K562 (cell line): ENCODE results near the gene CMIP. TPM values are rescaled to one million over a fixed set of nuclear protein-coding genes. Genes with fewer than 3 reads are reported as not detected.
A peak's percentile ranks its signal among the peaks of the same experiment; 100 is the strongest.

Experiments
- ARID1B ChIP-seq: fragments of 450-650 bp; IDR thresholded peaks from 2 replicates; pipeline ENCODE4 v1.6.1; 2016; ENCODE audit warnings: antibody characterized with exemption, mild to moderate bottlenecking, inconsistent platforms
- BRD4 ChIP-seq: fragments of 200-600 bp; sonication (generic); IDR thresholded peaks from 2 replicates; pipeline ENCODE4 v1.6.1; 2017; ENCODE audit warnings: inconsistent platforms
- CBFA2T3 ChIP-seq: fragments of 450-650 bp; IDR thresholded peaks from 2 replicates; pipeline ENCODE4 v1.6.1; 2017
- CBX2 ChIP-seq: fragments of 200-600 bp; sonication (generic); IDR thresholded peaks from one replicate; pipeline ENCODE4 v1.6.1; 2012; ENCODE audit warnings: mild to moderate bottlenecking, low read length, inconsistent platforms; ENCODE audit not compliant: insufficient read depth, poor library complexity, severe bottlenecking
- CREBBP ChIP-seq: IDR thresholded peaks from one replicate; pipeline ENCODE4 v1.6.1; 2012; ENCODE audit warnings: low read depth, mild to moderate bottlenecking, control low read depth, inconsistent platforms, low read length
- E2F6 ChIP-seq, 2 experiments: IDR thresholded peaks; 2 replicates each; pipeline ENCODE4 v1.6.1; 2011; ENCODE audit warnings: borderline replicate concordance in 1 of 2, control low read depth in 1 of 2, low read depth in 1 of 2, low read length in 1 of 2, mild to moderate bottlenecking in 1 of 2, mixed read lengths in 1 of 2, moderate library complexity in 1 of 2; ENCODE audit not compliant: insufficient read depth in 1 of 2, insufficient read length in 1 of 2, poor library complexity in 1 of 2, severe bottlenecking in 1 of 2; ENCODE audit errors: extremely low read depth in 1 of 2
- FOXM1 ChIP-seq, 2 experiments: fragments of 450-650 bp in 1 of 2; sonication (generic) in 1 of 2; formaldehyde crosslinking in 1 of 2; IDR thresholded peaks; 2 replicates each; pipeline versions ENCODE4 v1.6.1 to v1.9.0; 2017 to 2022; ENCODE audit warnings: low read depth in 2 of 2, mild to moderate bottlenecking in 2 of 2, missing genetic modification reagents in 1 of 2, moderate library complexity in 1 of 2
- GABPB2 ChIP-seq: fragments of 250-450 bp; sonication (Bioruptor Pico); conservative IDR thresholded peaks from 2 replicates; pipeline ENCODE4 v1.5.1; 2021; ENCODE audit warnings: mild to moderate bottlenecking
- HMG20A ChIP-seq: fragments of 450-650 bp; formaldehyde crosslinking; conservative IDR thresholded peaks from 2 replicates; pipeline ENCODE4 v1.4.0; 2020; ENCODE audit warnings: mild to moderate bottlenecking, mixed read lengths
- HSF4 ChIP-seq: fragments of 250-450 bp; sonication (Bioruptor Pico); IDR thresholded peaks from 2 replicates; pipeline ENCODE4 v2.1.2; 2022; ENCODE audit warnings: mild to moderate bottlenecking, moderate library complexity, borderline replicate concordance
- JUN ChIP-seq, 2 experiments: sonication (generic) in 1 of 2; formaldehyde crosslinking in 1 of 2; IDR thresholded peaks; 2 replicates each; pipeline versions ENCODE4 v1.6.1 to v1.8.0; 2012 to 2022; ENCODE audit warnings: borderline replicate concordance in 2 of 2, mild to moderate bottlenecking in 2 of 2, improper control_type of control experiment in 1 of 2, low read depth in 1 of 2, low read length in 1 of 2, missing genetic modification reagents in 1 of 2
- KLF6 ChIP-seq: fragments of 250-450 bp; sonication (Bioruptor Pico); IDR thresholded peaks from 2 replicates; pipeline ENCODE4 v1.4.0; 2020; ENCODE audit warnings: mild to moderate bottlenecking, moderate library complexity, borderline replicate concordance
- NEUROD1 ChIP-seq: fragments of 150-350 bp; IDR thresholded peaks from 2 replicates; pipeline ENCODE4 v1.6.1; 2014; ENCODE audit warnings: borderline replicate concordance, low read length, low read depth; ENCODE audit not compliant: partially characterized antibody
- NONO ChIP-seq, 2 experiments: fragments of 200-400 bp in 1 of 2; fragments of 450-650 bp in 1 of 2; formaldehyde crosslinking in 1 of 2; IDR thresholded peaks; 2 replicates each; pipeline ENCODE4 v1.6.1; 2017; ENCODE audit warnings: low read depth in 2 of 2, mild to moderate bottlenecking in 2 of 2, moderate library complexity in 2 of 2, low read length in 1 of 2
- PHF21A ChIP-seq: fragments of 450-650 bp; IDR thresholded peaks from 2 replicates; pipeline ENCODE4 v1.6.1; 2017; ENCODE audit warnings: low read depth, borderline replicate concordance
- RAD21 ChIP-seq, 2 experiments: fragments of 250-450 bp in 1 of 2; fragments of 450-650 bp in 1 of 2; sonication (Bioruptor Pico) in 1 of 2; formaldehyde crosslinking in 1 of 2; IDR thresholded peaks in 1 of 2; conservative IDR thresholded peaks in 1 of 2; 2 replicates each; pipeline versions ENCODE4 v1.4.0 to v1.8.0; 2020 to 2022; ENCODE audit warnings: mild to moderate bottlenecking in 2 of 2, moderate library complexity in 1 of 2
- SMAD4 ChIP-seq: fragments of 250-450 bp; sonication (Bioruptor Pico); conservative IDR thresholded peaks from 2 replicates; pipeline ENCODE4 v1.8.0; 2021; ENCODE audit warnings: inconsistent platforms, mild to moderate bottlenecking, moderate library complexity
- TEAD2 ChIP-seq: fragments of 450-650 bp; IDR thresholded peaks from 2 replicates; pipeline ENCODE4 v1.6.1; 2016; ENCODE audit warnings: missing genetic modification characterization, control low read depth, missing compliant biosample characterization
- TOE1 ChIP-seq, 2 experiments: fragments of 450-650 bp in 1 of 2; sonication (generic) in 1 of 2; formaldehyde crosslinking in 1 of 2; IDR thresholded peaks; 2 replicates each; pipeline versions ENCODE4 v1.7.1 to v1.8.0; 2016 to 2022; ENCODE audit warnings: borderline replicate concordance in 2 of 2, mild to moderate bottlenecking in 2 of 2, antibody characterized with exemption in 1 of 2, inconsistent platforms in 1 of 2, low read depth in 1 of 2, missing genetic modification reagents in 1 of 2, moderate library complexity in 1 of 2
- ZBTB1 ChIP-seq: sonication (generic); formaldehyde crosslinking; IDR thresholded peaks from 2 replicates; pipeline ENCODE4 v1.8.1; 2023; ENCODE audit warnings: missing genetic modification reagents, low read depth, mild to moderate bottlenecking, borderline replicate concordance
- ZKSCAN8 ChIP-seq: fragments of 200-800 bp; sonication (Bioruptor generic); IDR thresholded peaks from 2 replicates; pipeline ENCODE4 v1.6.1; 2016; ENCODE audit warnings: missing genetic modification characterization, missing compliant biosample characterization
- ZNF41 ChIP-seq: fragments of 250-450 bp; sonication (Bioruptor Pico); conservative IDR thresholded peaks from 2 replicates; pipeline ENCODE4 v1.4.0; 2020; ENCODE audit warnings: mild to moderate bottlenecking
- ZNF717 ChIP-seq: fragments of 250-450 bp; sonication (Bioruptor Pico); IDR thresholded peaks from 2 replicates; pipeline ENCODE4 v1.5.0; 2021
- ZNF785 ChIP-seq: fragments of 250-450 bp; sonication (Bioruptor Pico); IDR thresholded peaks from 2 replicates; pipeline ENCODE4 v1.4.0; 2020; ENCODE audit warnings: mild to moderate bottlenecking
- polyA plus RNA-seq, 8 experiments: library from polyadenylated mRNA; depleted of rRNA in 4 of 8; stranded (reverse) in 5 of 8; unstranded in 3 of 8; fragments of >200 nt; fragmentation: Nextera tagmentation in 2 of 8; fragmentation: Illumina TruSeq in 1 of 8; extraction: Ambion mirVana in 2 of 8; extraction: Trizol in 1 of 8; gene quantifications; 2 replicates each; pipeline versions ENCODE4 v1.2.1 to v1.2.3, GENCODE V29; 2011 to 2014; ENCODE audit warnings: inconsistent platforms in 1 of 8, missing spikeins in 1 of 8
- total RNA-seq, 7 experiments: library from RNA; depleted of rRNA in 6 of 7; stranded (reverse); fragments of >200 nt in 6 of 7; fragmentation: Illumina TruSeq in 2 of 7; extraction: Trizol in 2 of 7; gene quantifications; 2 replicates each; pipeline versions ENCODE4 v1.2.1 to v1.2.3, GENCODE V29; 2011 to 2021; ENCODE audit warnings: low replicate concordance in 1 of 7
- TF ChIP-seq, protein P1 (sequence below): fragments of 250-450 bp; sonication (Bioruptor Pico); IDR thresholded peaks from 2 replicates; pipeline ENCODE4 v1.8.0; 2021; ENCODE audit warnings: borderline replicate concordance, mild to moderate bottlenecking, moderate library complexity; ENCODE audit not compliant: poor library complexity, severe bottlenecking

Gene CMIP
- total and polyA plus RNA-seq, 9 of the 15 experiments (the other 6 are each of a cell fraction or from before 2014, with no cell fraction given), result 0.94 to 82.5 (median 10.3) TPM

DNA sequence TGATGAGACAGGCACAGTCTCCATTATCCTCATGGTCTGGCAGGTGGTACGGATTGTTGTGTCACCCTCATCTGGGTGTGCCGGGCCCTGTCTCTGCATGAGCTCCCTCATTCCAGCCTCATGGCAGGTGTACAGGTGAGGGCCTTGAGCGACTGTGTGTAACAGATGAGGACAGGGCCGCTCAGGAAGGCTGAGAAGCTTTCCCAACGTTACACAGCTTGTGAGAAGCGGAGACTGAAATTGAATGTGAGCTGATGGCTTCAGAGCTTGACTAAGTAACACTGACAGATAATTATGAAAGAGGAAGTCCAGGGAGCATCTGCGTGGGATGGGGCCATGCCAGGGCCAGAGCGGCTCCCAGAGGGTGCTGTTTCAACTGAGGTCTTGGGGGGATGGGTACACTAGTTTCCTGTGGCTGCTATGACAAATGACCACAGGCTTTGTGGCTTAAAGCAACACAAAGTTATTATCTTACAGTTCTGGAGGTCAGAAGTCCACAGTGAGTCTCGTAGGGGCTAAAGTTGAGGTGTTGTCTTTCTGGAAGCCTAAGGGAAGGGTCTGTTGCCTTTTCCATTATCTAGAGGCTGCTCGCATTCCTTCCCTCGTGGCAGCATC lies 36.7 kb downstream of the CMIP start (continued):
- TF ChIP-seq ZNF41 (CRISPR knock-in tag) (0 out of 2 replicates have a peak, but pooled peaks have one; percentile 27), PHF21A (0 out of 2 replicates have a peak, but pooled peaks have one; percentile 41), TEAD2 (tag) (no peak), JUN (IDR thresholded peaks at IDR 0.05; ENCODE audit: borderline replicate concordance, low read depth, low read length) (peak; percentile 67; the same call in 1 of the 2 replicates), JUN (CRISPR knock-in tag; IDR thresholded peaks at IDR 0.05; ENCODE audit: borderline replicate concordance) (no peak), CREBBP (no peak), FOXM1 (IDR thresholded peaks at IDR 0.05; ENCODE audit: low read depth) (no peak), FOXM1 (CRISPR knock-in tag; IDR thresholded peaks at IDR 0.05; ENCODE audit: low read depth) (no peak), RAD21 (CRISPR knock-in tag; conservative IDR thresholded peaks at IDR 0.05 in 1 of 2, IDR thresholded peaks at IDR 0.05 in 1 of 2) (peak; percentile 64 to 69), GABPB2 (CRISPR knock-in tag) (no peak), HMG20A (CRISPR knock-in tag) (no peak), NEUROD1 (peak; percentile 54), NONO (IDR thresholded peaks at IDR 0.05; ENCODE audit: low read depth in 2 of 2, low read length in 1 of 2) (peak in 1 of 2 experiments; percentile 44; a peak in 1 of 4 replicates), BRD4 (no peak; the same call in 1 of the 2 replicates), ZNF717 (CRISPR knock-in tag) (no peak), HSF4 (CRISPR knock-in tag) (no peak), SMAD4 (CRISPR knock-in tag) (peak; percentile 93), CBX2 (no peak), CBFA2T3 (peak; percentile 63), ARID1B (peak; percentile 82), TOE1 (IDR thresholded peaks at IDR 0.05; ENCODE audit: borderline replicate concordance) (no peak), TOE1 (CRISPR knock-in tag; IDR thresholded peaks at IDR 0.05; ENCODE audit: borderline replicate concordance, low read depth) (no peak), KLF6 (CRISPR knock-in tag) (peak; percentile 85), ZNF785 (no peak), ZKSCAN8 (CRISPR knock-in tag) (no peak), E2F6 (IDR thresholded peaks at IDR 0.05; ENCODE audit: borderline replicate concordance in 1 of 2, extremely low read depth in 1 of 2, insufficient read depth in 1 of 2, insufficient read length in 1 of 2, low read depth in 1 of 2, low read length in 1 of 2, poor library complexity in 1 of 2, severe bottlenecking in 1 of 2) (no peak), ZBTB1 (CRISPR knock-in tag) (no peak)
- TF ChIP-seq, protein P1, sequence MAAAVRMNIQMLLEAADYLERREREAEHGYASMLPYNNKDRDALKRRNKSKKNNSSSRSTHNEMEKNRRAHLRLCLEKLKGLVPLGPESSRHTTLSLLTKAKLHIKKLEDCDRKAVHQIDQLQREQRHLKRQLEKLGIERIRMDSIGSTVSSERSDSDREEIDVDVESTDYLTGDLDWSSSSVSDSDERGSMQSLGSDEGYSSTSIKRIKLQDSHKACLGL (CRISPR knock-in tag), result no peak
